GM06990 (cell line): Measurements from ENCODE around the gene TRIP10.

ENCODE experiments used
- DNase-seq: peaks from one replicate; pipeline ENCODE4 v3.0.0-alpha.2; 2011; ENCODE audit not compliant: insufficient read length; ENCODE audit errors: extremely low read depth
- H3K27me3 ChIP-seq: replicated peaks from 2 replicates; pipeline ENCODE4 v1.6.0; 2011; ENCODE audit warnings: low read length; ENCODE audit not compliant: control insufficient read depth, insufficient read depth
- H3K36me3 ChIP-seq: 2 replicates; pipeline ENCODE4 v1.5.1; 2011; ENCODE audit warnings: low read length; ENCODE audit not compliant: control insufficient read depth, insufficient read depth
- H3K4me3 ChIP-seq: replicated peaks from 2 replicates; pipeline ENCODE4 v1.5.1; 2011; ENCODE audit warnings: low read depth, mild to moderate bottlenecking, control low read depth, low read length
- TF ChIP-seq, protein P1 (sequence below): IDR thresholded peaks from 2 replicates; pipeline ENCODE4 v1.5.1; 2011; ENCODE audit warnings: low read length, control low read depth, mild to moderate bottlenecking, inconsistent platforms; ENCODE audit not compliant: insufficient read depth, poor library complexity, severe bottlenecking

TRIP10 gene, protein sequence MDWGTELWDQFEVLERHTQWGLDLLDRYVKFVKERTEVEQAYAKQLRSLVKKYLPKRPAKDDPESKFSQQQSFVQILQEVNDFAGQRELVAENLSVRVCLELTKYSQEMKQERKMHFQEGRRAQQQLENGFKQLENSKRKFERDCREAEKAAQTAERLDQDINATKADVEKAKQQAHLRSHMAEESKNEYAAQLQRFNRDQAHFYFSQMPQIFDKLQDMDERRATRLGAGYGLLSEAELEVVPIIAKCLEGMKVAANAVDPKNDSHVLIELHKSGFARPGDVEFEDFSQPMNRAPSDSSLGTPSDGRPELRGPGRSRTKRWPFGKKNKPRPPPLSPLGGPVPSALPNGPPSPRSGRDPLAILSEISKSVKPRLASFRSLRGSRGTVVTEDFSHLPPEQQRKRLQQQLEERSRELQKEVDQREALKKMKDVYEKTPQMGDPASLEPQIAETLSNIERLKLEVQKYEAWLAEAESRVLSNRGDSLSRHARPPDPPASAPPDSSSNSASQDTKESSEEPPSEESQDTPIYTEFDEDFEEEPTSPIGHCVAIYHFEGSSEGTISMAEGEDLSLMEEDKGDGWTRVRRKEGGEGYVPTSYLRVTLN

DNA sequence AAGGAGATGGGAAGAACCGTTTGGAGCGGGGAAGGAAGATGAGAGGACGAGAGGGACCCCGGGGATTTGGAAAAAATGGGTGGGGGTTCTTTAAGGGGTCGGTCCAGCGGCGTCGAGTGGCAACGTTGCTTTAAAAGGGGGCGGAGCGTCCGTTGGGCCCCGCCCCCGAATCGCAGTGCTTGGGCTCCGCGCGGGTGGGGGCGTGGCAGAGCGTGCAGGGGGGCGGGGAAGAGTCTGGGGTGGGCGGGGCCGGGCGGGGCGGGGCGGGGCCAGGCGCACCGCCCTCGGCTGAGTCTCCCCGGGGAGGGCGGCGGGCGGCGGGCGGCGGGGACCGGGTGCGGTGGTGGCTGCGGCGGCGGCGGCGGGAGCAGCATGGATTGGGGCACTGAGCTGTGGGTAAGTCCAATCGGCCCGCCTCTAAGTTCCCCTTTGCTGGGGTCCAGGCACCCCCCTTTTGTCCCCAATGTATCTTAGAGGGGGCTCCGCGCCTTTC is at the start of gene TRIP10:
Gene TRIP10, plus strand, starts transcription at position 291 of the 493 bp plus-strand sequence. Its CDS starts 82 bp downstream, at position 373.
- TF ChIP-seq, protein P1, sequence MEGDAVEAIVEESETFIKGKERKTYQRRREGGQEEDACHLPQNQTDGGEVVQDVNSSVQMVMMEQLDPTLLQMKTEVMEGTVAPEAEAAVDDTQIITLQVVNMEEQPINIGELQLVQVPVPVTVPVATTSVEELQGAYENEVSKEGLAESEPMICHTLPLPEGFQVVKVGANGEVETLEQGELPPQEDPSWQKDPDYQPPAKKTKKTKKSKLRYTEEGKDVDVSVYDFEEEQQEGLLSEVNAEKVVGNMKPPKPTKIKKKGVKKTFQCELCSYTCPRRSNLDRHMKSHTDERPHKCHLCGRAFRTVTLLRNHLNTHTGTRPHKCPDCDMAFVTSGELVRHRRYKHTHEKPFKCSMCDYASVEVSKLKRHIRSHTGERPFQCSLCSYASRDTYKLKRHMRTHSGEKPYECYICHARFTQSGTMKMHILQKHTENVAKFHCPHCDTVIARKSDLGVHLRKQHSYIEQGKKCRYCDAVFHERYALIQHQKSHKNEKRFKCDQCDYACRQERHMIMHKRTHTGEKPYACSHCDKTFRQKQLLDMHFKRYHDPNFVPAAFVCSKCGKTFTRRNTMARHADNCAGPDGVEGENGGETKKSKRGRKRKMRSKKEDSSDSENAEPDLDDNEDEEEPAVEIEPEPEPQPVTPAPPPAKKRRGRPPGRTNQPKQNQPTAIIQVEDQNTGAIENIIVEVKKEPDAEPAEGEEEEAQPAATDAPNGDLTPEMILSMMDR, result no peak
- DNase-seq, result peak; percentile 80

GRCh38 chr19:6690160-6690885 is 49.2 kb upstream of the TRIP10 start:
- DNase-seq, result no peak
- Histone ChIP-seq H3K27me3 (no peaks in the 10 kb centered on the region), H3K4me3 (no peak overlapping the region), H3K36me3 (no peaks in the 10 kb centered on the region)
- TF ChIP-seq, protein P1, result no peak

More for the DNA sequence above, at the start of gene TRIP10:
- H3K27me3 ChIP-seq, result no peaks in the 10 kb centered on the region
- peak within 1 kb of the TSS; percentile 94 for H3K4me3 ChIP-seq
- peaks cover 8% of the 10 kb centered on the region for H3K36me3 ChIP-seq

- TF ChIP-seq, protein P1, result no peak
- no peaks in the 10 kb centered on the region for H3K36me3 ChIP-seq
- H3K4me3 ChIP-seq, result no peak overlapping the region
- no peak for DNase-seq
- H3K27me3 ChIP-seq, result no peaks in the 10 kb centered on the region
Observed at GRCh38 chr19:6691342-6691741, 48.1 kb upstream of the TRIP10 start.

GRCh38 chr19:6692027-6692426 is 47.5 kb upstream of the TRIP10 start:
- H3K4me3 ChIP-seq, result no peak overlapping the region
- no peak for DNase-seq
- H3K27me3 ChIP-seq, result no peaks in the 10 kb centered on the region
- TF ChIP-seq, protein P1, result no peak
- no peaks in the 10 kb centered on the region for H3K36me3 ChIP-seq

GRCh38 chr19:6693056-6693471 is 46.4 kb upstream of the TRIP10 start:
- Histone ChIP-seq H3K27me3 (no peaks in the 10 kb centered on the region), H3K36me3 (no peaks in the 10 kb centered on the region), H3K4me3 (no peak overlapping the region)
- TF ChIP-seq, protein P1, result no peak
- DNase-seq, result no peak
